ENCODE results near the gene ST3GAL6. TPM values are rescaled to one million over a fixed set of nuclear protein-coding genes. Genes with fewer than 3 reads are reported as not detected.

ST3GAL6 gene
- total and polyA plus RNA-seq, 2 donors (not counting 1 experiment from before 2014, with no cell fraction given): 0.58 TPM; not detected in 1

DNA sequence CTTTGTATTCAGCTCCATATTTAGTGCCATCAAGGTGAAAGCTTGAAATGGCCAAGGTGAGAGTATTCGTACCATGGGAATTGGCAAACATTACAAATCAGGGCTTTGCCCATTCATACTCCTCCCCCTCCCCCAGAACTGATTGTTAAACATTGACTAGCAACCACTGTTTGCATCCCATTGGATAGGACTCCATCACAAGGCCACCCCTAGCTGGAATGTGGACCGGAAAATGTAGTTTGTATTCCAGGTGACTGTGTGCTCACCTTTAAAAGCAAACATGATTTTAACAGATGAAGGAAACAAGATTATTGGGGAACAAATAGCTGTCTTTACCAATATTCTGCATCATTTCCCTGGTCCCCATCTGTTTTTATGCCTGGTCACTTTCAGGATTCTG, 14.1 kb downstream of the ST3GAL6 start:
- H3K27me3 ChIP-seq (replicated peaks in 1 of 4; ENCODE audit: control extremely low read depth in 1 of 4, control insufficient read depth in 3 of 4, insufficient read depth in 4 of 4, low read length in 3 of 4): no peaks in the 10 kb centered on the region
- DNase-seq (no peak), ATAC-seq (ENCODE audit: low read depth) (no peak)
- intact Hi-C loops (cut with micrococcal nuclease): no loop called here
- H3K27ac ChIP-seq (ENCODE audit: low read length in 2 of 2): no peak overlapping the region
- no CpG with 5 or more reads among the region's 2 CpGs for whole genome bisulfite sequencing (ENCODE audit: insufficient coverage)
- no peaks in the 10 kb centered on the region for H3K9me3 ChIP-seq (ENCODE audit: control extremely low read depth in 1 of 3, control insufficient read depth in 2 of 3, insufficient read depth in 1 of 3, low read length in 2 of 3)
- CTCF ChIA-PET: no interaction called here
- no peaks in the 10 kb centered on the region for H3K36me3 ChIP-seq (replicated peaks in 1 of 2; ENCODE audit: control extremely low read depth in 1 of 2, control insufficient read depth in 1 of 2, extremely low read depth in 1 of 2, insufficient read depth in 2 of 2, low read length in 1 of 2)
- no peak overlapping the region for H3K4me2 ChIP-seq (replicated peaks; ENCODE audit: low read depth, low read length, poor library complexity, severe bottlenecking)
- Mint-ChIP-seq H3K27me3 (peaks cover 10% of the 10 kb centered on the region), H3K27ac (no peak overlapping the region), H3K4me1 (no peaks in the 10 kb centered on the region), H3K4me3 (no peak overlapping the region), H3K9me3 (ENCODE audit: insufficient read depth) (no peaks in the 10 kb centered on the region)
- POLR2A ChIA-PET: no interaction called here
- no peaks in the 10 kb centered on the region for H3K4me1 ChIP-seq (ENCODE audit: control insufficient read depth in 2 of 2, insufficient read depth in 2 of 2, low read length in 2 of 2)
- no peaks in the 10 kb centered on the region for H4K20me1 ChIP-seq (ENCODE audit: control insufficient read depth, insufficient read depth, low read length, poor library complexity, severe bottlenecking)
- H3K9ac ChIP-seq (ENCODE audit: low read length): no peak overlapping the region
- no peak overlapping the region for H3K4me3 ChIP-seq (ENCODE audit: control extremely low read depth in 1 of 5, extremely low read depth in 1 of 5, insufficient read depth in 1 of 5, low read depth in 2 of 5, low read length in 4 of 5)
- no peak for TF ChIP-seq EZH2 (IDR thresholded peaks at IDR 0.05; ENCODE audit: borderline replicate concordance, insufficient read depth, low read depth, low read length, poor library complexity, severe bottlenecking)
- TF ChIP-seq, protein P1, sequence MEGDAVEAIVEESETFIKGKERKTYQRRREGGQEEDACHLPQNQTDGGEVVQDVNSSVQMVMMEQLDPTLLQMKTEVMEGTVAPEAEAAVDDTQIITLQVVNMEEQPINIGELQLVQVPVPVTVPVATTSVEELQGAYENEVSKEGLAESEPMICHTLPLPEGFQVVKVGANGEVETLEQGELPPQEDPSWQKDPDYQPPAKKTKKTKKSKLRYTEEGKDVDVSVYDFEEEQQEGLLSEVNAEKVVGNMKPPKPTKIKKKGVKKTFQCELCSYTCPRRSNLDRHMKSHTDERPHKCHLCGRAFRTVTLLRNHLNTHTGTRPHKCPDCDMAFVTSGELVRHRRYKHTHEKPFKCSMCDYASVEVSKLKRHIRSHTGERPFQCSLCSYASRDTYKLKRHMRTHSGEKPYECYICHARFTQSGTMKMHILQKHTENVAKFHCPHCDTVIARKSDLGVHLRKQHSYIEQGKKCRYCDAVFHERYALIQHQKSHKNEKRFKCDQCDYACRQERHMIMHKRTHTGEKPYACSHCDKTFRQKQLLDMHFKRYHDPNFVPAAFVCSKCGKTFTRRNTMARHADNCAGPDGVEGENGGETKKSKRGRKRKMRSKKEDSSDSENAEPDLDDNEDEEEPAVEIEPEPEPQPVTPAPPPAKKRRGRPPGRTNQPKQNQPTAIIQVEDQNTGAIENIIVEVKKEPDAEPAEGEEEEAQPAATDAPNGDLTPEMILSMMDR (IDR thresholded peaks at IDR 0.05): no peak
- H3K79me2 ChIP-seq (ENCODE audit: control insufficient read depth, insufficient read depth, low read length): no peaks in the 10 kb centered on the region
- H2AFZ ChIP-seq (ENCODE audit: insufficient read depth, low read depth, low read length, poor library complexity, severe bottlenecking): no peak overlapping the region

DNA sequence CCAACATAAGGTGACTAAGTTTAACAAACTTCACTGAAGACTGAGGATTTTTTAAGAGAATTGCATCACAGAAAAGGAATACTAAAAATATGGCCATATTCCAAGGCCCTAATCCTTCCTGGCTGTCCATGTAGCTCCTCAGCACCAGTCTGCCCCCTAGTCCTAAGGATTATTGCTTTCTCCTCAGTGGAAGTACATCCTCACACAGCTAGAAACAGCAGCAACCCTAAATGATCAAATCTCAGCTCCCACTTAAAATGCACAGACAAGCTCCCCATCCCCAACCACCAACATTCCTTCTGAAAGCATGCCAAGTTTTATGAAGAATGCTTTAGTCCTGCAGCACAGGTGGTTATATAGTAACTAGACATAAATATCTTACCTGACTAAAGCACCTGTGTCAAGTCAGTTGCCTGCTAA, 14.7 kb downstream of the ST3GAL6 start:
- H3K27ac ChIP-seq (ENCODE audit: low read length in 2 of 2): no peak overlapping the region
- Mint-ChIP-seq H3K4me3 (no peak overlapping the region), H3K27me3 (peaks cover 10% of the 10 kb centered on the region), H3K4me1 (no peaks in the 10 kb centered on the region), H3K9me3 (ENCODE audit: insufficient read depth) (no peaks in the 10 kb centered on the region), H3K27ac (no peak overlapping the region)
- ATAC-seq (ENCODE audit: low read depth) (no peak), DNase-seq (no peak)
- H3K36me3 ChIP-seq (replicated peaks in 1 of 2; ENCODE audit: control extremely low read depth in 1 of 2, control insufficient read depth in 1 of 2, extremely low read depth in 1 of 2, insufficient read depth in 2 of 2, low read length in 1 of 2): no peaks in the 10 kb centered on the region
- H3K9me3 ChIP-seq (ENCODE audit: control extremely low read depth in 1 of 3, control insufficient read depth in 2 of 3, insufficient read depth in 1 of 3, low read length in 2 of 3): no peaks in the 10 kb centered on the region
- H3K4me1 ChIP-seq (ENCODE audit: control insufficient read depth in 2 of 2, insufficient read depth in 2 of 2, low read length in 2 of 2): no peaks in the 10 kb centered on the region
- H3K27me3 ChIP-seq (replicated peaks in 1 of 4; ENCODE audit: control extremely low read depth in 1 of 4, control insufficient read depth in 3 of 4, insufficient read depth in 4 of 4, low read length in 3 of 4): no peaks in the 10 kb centered on the region
- no peak overlapping the region for H3K9ac ChIP-seq (ENCODE audit: low read length)
- ChIA-PET CTCF (no interaction called here), POLR2A (no interaction called here)
- H2AFZ ChIP-seq (ENCODE audit: insufficient read depth, low read depth, low read length, poor library complexity, severe bottlenecking): no peak overlapping the region
- no peaks in the 10 kb centered on the region for H4K20me1 ChIP-seq (ENCODE audit: control insufficient read depth, insufficient read depth, low read length, poor library complexity, severe bottlenecking)
- intact Hi-C loops (cut with micrococcal nuclease): no loop called here
- no peaks in the 10 kb centered on the region for H3K79me2 ChIP-seq (ENCODE audit: control insufficient read depth, insufficient read depth, low read length)
- TF ChIP-seq, protein P1 (IDR thresholded peaks at IDR 0.05): no peak
- no peak for TF ChIP-seq EZH2 (IDR thresholded peaks at IDR 0.05; ENCODE audit: borderline replicate concordance, insufficient read depth, low read depth, low read length, poor library complexity, severe bottlenecking)
- no peak overlapping the region for H3K4me2 ChIP-seq (replicated peaks; ENCODE audit: low read depth, low read length, poor library complexity, severe bottlenecking)
- no peak overlapping the region for H3K4me3 ChIP-seq (ENCODE audit: control extremely low read depth in 1 of 5, extremely low read depth in 1 of 5, insufficient read depth in 1 of 5, low read depth in 2 of 5, low read length in 4 of 5)
